NCI-H1092 (cell line): Measurements from ENCODE around the gene RASA1.

Experiments used
- DNase-seq: peaks from one replicate; lab custom pipeline; 2025; lab: John Stamatoyannopoulos, UW

RASA1 gene

GRCh38 chr5:87361031-87361445 is 93.4 kb downstream of the RASA1 start:
- DNase-seq = no peak

- no peak for DNase-seq
Measured at GRCh38 chr5:87361536-87362213, 94.0 kb downstream of the RASA1 start.

- DNase-seq = no peak
Measured at GRCh38 chr5:87367243-87367642, 99.6 kb downstream of the RASA1 start.

- DNase-seq = no peak
Measured at GRCh38 chr5:87368601-87369000, 100.9 kb downstream of the RASA1 start.

GRCh38 chr5:87369431-87369830 is 101.7 kb downstream of the RASA1 start:
- no peak for DNase-seq

GRCh38 chr5:87372705-87373104 is 105.0 kb downstream of the RASA1 start:
- DNase-seq = no peak

GRCh38 chr5:87382224-87382623 is 114.5 kb downstream of the RASA1 start:
- no peak for DNase-seq

GRCh38 chr5:87383216-87383615 is 115.5 kb downstream of the RASA1 start:
- no peak for DNase-seq

GRCh38 chr5:87385802-87386201 is 118.1 kb downstream of the RASA1 start:
- DNase-seq = no peak

- DNase-seq = no peak
Measured at GRCh38 chr5:87388129-87388528, 120.4 kb downstream of the RASA1 start.

- DNase-seq = no peak
Measured at GRCh38 chr5:87389296-87390034, 121.8 kb downstream of the RASA1 start.

GRCh38 chr5:87390075-87390474 is 122.4 kb downstream of the RASA1 start:
- DNase-seq = no peak

GRCh38 chr5:87390576-87391199 is 123.0 kb downstream of the RASA1 start:
- no peak for DNase-seq

- DNase-seq = no peak
Measured at GRCh38 chr5:87392170-87392569, 124.5 kb downstream of the RASA1 start.

GRCh38 chr5:87392801-87393200 is 125.1 kb downstream of the RASA1 start:
- no peak for DNase-seq

GRCh38 chr5:87393331-87393730 is 125.6 kb downstream of the RASA1 start:
- DNase-seq = no peak

- no peak for DNase-seq
Measured at GRCh38 chr5:87394411-87395165, 126.9 kb downstream of the RASA1 start.

- no peak for DNase-seq
Measured at GRCh38 chr5:87398981-87399614, 131.4 kb downstream of the RASA1 start.

- no peak for DNase-seq
Measured at GRCh38 chr5:87399720-87400119, 132.0 kb downstream of the RASA1 start.

- DNase-seq = no peak
Measured at GRCh38 chr5:87400305-87400899, 132.7 kb downstream of the RASA1 start.

GRCh38 chr5:87401626-87402025 is 133.9 kb downstream of the RASA1 start:
- DNase-seq = no peak

- DNase-seq = no peak
Measured at GRCh38 chr5:87403409-87403808, 135.7 kb downstream of the RASA1 start.
